ENCODE measurements around the gene ACP3. TPM values are rescaled to one million over a fixed set of nuclear protein-coding genes. Genes with fewer than 3 reads are reported as not detected.

ACP3 gene
- total and polyA plus RNA-seq, 11 donors, result 0.08 to 6.2 (median 0.69) TPM; not detected in 1

- TF ChIP-seq POLR2A (IDR thresholded peaks at IDR 0.05) (no peak), CTCF (IDR thresholded peaks at IDR 0.05) (no peak)
- no peak overlapping the region for H3K27ac ChIP-seq
- H3K4me3 ChIP-seq, result no peak overlapping the region
- DNase-seq (no peak), ATAC-seq (no peak)
- peaks cover 0 to 20% (median 6%) of the 10 kb centered on the region in 12 donors for H3K4me1 ChIP-seq
- H3K27me3 ChIP-seq, result no peaks in the 10 kb centered on the region
- 89 to 94% (median 90%) methylated on average over 2 of the region's 2 CpGs for WGBS, 4 donors
- intact Hi-C loops (cut with DNase I), result loop anchor here in 1 of 10 donors (2.0 to 10.0 kb wide), 2 partner anchors 50 to 372 kb away; partner anchors contain the start of gene CPNE4
- no peaks in the 10 kb centered on the region for H3K9me3 ChIP-seq
- H3K36me3 ChIP-seq, result no peaks in the 10 kb centered on the region
Observed at GRCh38 chr3:132407025-132407424, 89.8 kb downstream of the ACP3 start.

Other genes with a start within 250 kb of the ACP3 start
- 10 to 100 TPM; 21.3 to 45.1 (median 38.0) TPM for gene DNAJC13, start 100.1 kb downstream of the ACP3 start, total RNA-seq
- 10 to 100 TPM in 1 of 2 donors, 1 to 10 TPM in 1; 6.6 to 12.4 TPM for gene DNAJC13, start 100.1 kb downstream of the ACP3 start, polyA plus RNA-seq